T-helper 1 cell treated with Interleukin-12 subunit alpha and Interleukin-12 subunit beta and Interleukin-4 antibody, amounts not matched to agents 30 μg/mL and 1 μg/mL, for 36 hours (primary cell): ENCODE results near the gene TADA3.

Experiments used
- H3K27ac Mint-ChIP-seq: one replicate; pipeline ENCODE4 v1.8.0; 2021; ENCODE audit warnings: mild to moderate bottlenecking, mixed read lengths
- H3K27me3 Mint-ChIP-seq: one replicate; pipeline ENCODE4 v1.8.0; 2021; ENCODE audit warnings: low read depth, mixed read lengths
- H3K36me3 Mint-ChIP-seq: one replicate; pipeline ENCODE4 v1.8.0; 2021; ENCODE audit warnings: low read depth, mixed read lengths
- H3K4me1 Mint-ChIP-seq: one replicate; pipeline ENCODE4 v1.8.0; 2021; ENCODE audit warnings: low read depth, mixed read lengths
- H3K4me3 Mint-ChIP-seq: one replicate; pipeline ENCODE4 v1.8.0; 2021; ENCODE audit warnings: mild to moderate bottlenecking, moderate library complexity, mixed read lengths
- H3K9me3 Mint-ChIP-seq: one replicate; pipeline ENCODE4 v1.8.0; 2021; ENCODE audit warnings: mixed read lengths

Gene TADA3, protein sequence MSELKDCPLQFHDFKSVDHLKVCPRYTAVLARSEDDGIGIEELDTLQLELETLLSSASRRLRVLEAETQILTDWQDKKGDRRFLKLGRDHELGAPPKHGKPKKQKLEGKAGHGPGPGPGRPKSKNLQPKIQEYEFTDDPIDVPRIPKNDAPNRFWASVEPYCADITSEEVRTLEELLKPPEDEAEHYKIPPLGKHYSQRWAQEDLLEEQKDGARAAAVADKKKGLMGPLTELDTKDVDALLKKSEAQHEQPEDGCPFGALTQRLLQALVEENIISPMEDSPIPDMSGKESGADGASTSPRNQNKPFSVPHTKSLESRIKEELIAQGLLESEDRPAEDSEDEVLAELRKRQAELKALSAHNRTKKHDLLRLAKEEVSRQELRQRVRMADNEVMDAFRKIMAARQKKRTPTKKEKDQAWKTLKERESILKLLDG

GRCh38 chr3:9792405-9793160, at the start of gene TADA3, which contains the start of gene ARPC4:
Gene TADA3 (minus strand): TSS chr3:9792473. CDS start chr3:9791466, 1,007 bp downstream.
Gene ARPC4 (plus strand): TSS chr3:9793082. CDS start chr3:9793122, 40 bp downstream.
- H3K4me1 Mint-ChIP-seq, result peaks cover 47% of the 10 kb centered on the region
- H3K9me3 Mint-ChIP-seq, result no peaks in the 10 kb centered on the region
- H3K36me3 Mint-ChIP-seq, result peaks cover 51% of the 10 kb centered on the region
- H3K4me3 Mint-ChIP-seq, result peak within 1 kb of the TSS; percentile 99
- no peaks in the 10 kb centered on the region for H3K27me3 Mint-ChIP-seq
- peak within 1 kb of the TSS; percentile 99 for H3K27ac Mint-ChIP-seq

- H3K27ac Mint-ChIP-seq, result no peak overlapping the region
- no peaks in the 10 kb centered on the region for H3K27me3 Mint-ChIP-seq
- peaks cover 12% of the 10 kb centered on the region for H3K4me1 Mint-ChIP-seq
- H3K9me3 Mint-ChIP-seq, result no peaks in the 10 kb centered on the region
- no peak overlapping the region for H3K4me3 Mint-ChIP-seq
- peaks cover 18% of the 10 kb centered on the region for H3K36me3 Mint-ChIP-seq
Measured at GRCh38 chr3:9841015-9841414, 48.7 kb upstream of the TADA3 start.

GRCh38 chr3:9838856-9839255, 46.6 kb upstream of the TADA3 start:
- Mint-ChIP-seq H3K36me3 (peaks cover 25% of the 10 kb centered on the region), H3K27ac (no peak overlapping the region), H3K9me3 (no peaks in the 10 kb centered on the region), H3K27me3 (no peaks in the 10 kb centered on the region), H3K4me1 (peaks cover 7% of the 10 kb centered on the region), H3K4me3 (no peak overlapping the region)

- Mint-ChIP-seq H3K27me3 (no peaks in the 10 kb centered on the region), H3K36me3 (peaks cover 25% of the 10 kb centered on the region), H3K27ac (no peak overlapping the region), H3K4me1 (peaks cover 6% of the 10 kb centered on the region), H3K4me3 (no peak overlapping the region), H3K9me3 (no peaks in the 10 kb centered on the region)
Measured at GRCh38 chr3:9837701-9838582, 45.7 kb upstream of the TADA3 start.

DNA sequence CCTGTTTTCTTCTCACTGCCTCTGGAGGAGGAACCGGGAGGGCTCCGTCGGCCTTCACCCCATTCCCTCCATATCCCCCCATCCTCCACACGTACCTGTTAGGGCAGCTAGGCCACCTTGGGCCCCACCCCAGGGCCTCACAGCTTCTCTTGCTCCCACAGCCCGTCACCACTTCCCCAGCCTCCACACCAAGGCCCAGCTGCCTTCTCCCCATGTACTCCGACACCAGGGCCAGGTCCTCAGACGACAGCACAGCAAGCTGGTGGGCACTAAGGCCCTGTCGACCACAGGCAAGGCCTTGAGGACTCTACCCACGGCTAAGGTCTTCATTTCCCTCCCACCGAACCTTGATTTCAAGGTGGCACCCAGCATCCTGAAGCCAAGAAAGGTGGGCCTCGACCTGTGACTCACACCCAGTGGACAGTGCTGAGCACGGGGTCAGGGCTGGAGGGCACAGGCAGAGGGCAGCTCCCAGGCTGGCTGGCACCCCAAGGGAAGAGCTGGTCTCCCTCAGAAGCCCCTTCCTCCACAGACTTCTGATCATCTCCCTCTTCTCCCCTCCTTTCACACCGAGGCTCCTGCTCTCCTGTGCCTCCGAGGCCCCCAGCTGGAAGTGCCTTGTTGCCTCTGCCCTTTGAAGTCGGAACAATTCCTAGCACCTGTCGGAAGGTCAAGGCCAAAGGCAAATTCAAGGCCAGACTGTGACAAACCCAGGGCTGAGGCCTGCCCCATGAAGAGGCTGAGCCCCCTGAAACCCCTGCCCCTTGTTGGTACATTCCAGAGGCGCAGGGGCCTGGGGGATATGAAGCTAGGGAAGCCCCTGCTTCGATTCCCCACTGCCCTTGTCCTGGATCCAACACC, 42.5 kb upstream of the TADA3 start:
- Mint-ChIP-seq H3K9me3 (no peaks in the 10 kb centered on the region), H3K4me1 (no peaks in the 10 kb centered on the region), H3K27me3 (no peaks in the 10 kb centered on the region), H3K36me3 (peaks cover 16% of the 10 kb centered on the region), H3K4me3 (no peak overlapping the region), H3K27ac (no peak overlapping the region)

DNA sequence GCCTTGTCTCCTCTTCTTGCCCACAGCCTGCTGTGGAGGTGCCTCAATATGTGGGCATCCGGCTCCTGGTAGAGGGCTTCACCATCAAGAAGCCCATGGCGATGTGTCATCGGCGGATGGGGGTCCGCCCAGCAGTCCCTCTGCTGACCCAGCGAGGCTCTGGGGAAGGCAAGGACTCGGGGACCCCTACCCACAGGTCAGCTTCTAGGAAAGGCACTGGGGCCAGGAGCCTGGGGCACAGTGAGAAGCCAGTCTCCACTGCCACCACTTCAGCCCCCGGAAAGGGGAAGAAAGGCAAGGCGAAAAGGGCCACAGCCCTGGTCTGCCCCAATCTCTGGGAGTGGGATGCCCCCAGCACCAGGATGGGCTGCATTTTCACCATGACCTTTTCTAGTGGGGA, 40.8 kb upstream of the TADA3 start:
- Mint-ChIP-seq H3K4me3 (no peak overlapping the region), H3K9me3 (no peaks in the 10 kb centered on the region), H3K36me3 (peaks cover 16% of the 10 kb centered on the region), H3K27ac (no peak overlapping the region), H3K27me3 (no peaks in the 10 kb centered on the region), H3K4me1 (no peaks in the 10 kb centered on the region)

- H3K27ac Mint-ChIP-seq, result no peak overlapping the region
Measured at GRCh38 chr3:9831253-9831652, 39.0 kb upstream of the TADA3 start.

GRCh38 chr3:9828801-9829755, 36.8 kb upstream of the TADA3 start:
- Mint-ChIP-seq H3K27ac (no peak overlapping the region), H3K4me3 (no peak overlapping the region), H3K36me3 (peaks cover 13% of the 10 kb centered on the region), H3K9me3 (no peaks in the 10 kb centered on the region), H3K27me3 (no peaks in the 10 kb centered on the region), H3K4me1 (peaks cover 3% of the 10 kb centered on the region)

More at GRCh38 chr3:9831253-9831652, 39.0 kb upstream of the TADA3 start:
- Mint-ChIP-seq H3K27me3 (no peaks in the 10 kb centered on the region), H3K4me3 (no peak overlapping the region), H3K4me1 (peaks cover 3% of the 10 kb centered on the region), H3K9me3 (no peaks in the 10 kb centered on the region), H3K36me3 (peaks cover 21% of the 10 kb centered on the region)

- H3K27me3 Mint-ChIP-seq, result no peaks in the 10 kb centered on the region
- H3K4me1 Mint-ChIP-seq, result peaks cover 3% of the 10 kb centered on the region
- H3K9me3 Mint-ChIP-seq, result no peaks in the 10 kb centered on the region
- peaks cover 13% of the 10 kb centered on the region for H3K36me3 Mint-ChIP-seq
- H3K27ac Mint-ChIP-seq, result peak overlapping the region; percentile 19
- H3K4me3 Mint-ChIP-seq, result no peak overlapping the region
Measured at GRCh38 chr3:9826815-9827573, 34.7 kb upstream of the TADA3 start.

- Mint-ChIP-seq H3K36me3 (peaks cover 13% of the 10 kb centered on the region), H3K27ac (no peak overlapping the region), H3K4me3 (no peak overlapping the region), H3K27me3 (no peaks in the 10 kb centered on the region), H3K9me3 (no peaks in the 10 kb centered on the region), H3K4me1 (peaks cover 3% of the 10 kb centered on the region)
Measured at GRCh38 chr3:9825451-9826040, 33.3 kb upstream of the TADA3 start.

- Mint-ChIP-seq H3K27ac (no peak overlapping the region), H3K4me1 (no peaks in the 10 kb centered on the region), H3K27me3 (no peaks in the 10 kb centered on the region), H3K36me3 (peaks cover 14% of the 10 kb centered on the region), H3K4me3 (no peak overlapping the region), H3K9me3 (no peaks in the 10 kb centered on the region)
Measured at GRCh38 chr3:9820946-9821345, 28.7 kb upstream of the TADA3 start.

GRCh38 chr3:9820543-9820942, 28.3 kb upstream of the TADA3 start:
- Mint-ChIP-seq H3K4me1 (no peaks in the 10 kb centered on the region), H3K27ac (no peak overlapping the region), H3K36me3 (peaks cover 14% of the 10 kb centered on the region), H3K4me3 (no peak overlapping the region), H3K9me3 (no peaks in the 10 kb centered on the region), H3K27me3 (no peaks in the 10 kb centered on the region)
